HG02870 (cell line): Measurements from ENCODE around the gene OTOG.

Experiments
- ATAC-seq: cut with Tn5 transposase; IDR thresholded peaks from one replicate; pipeline ENCODE4 v1.9.1; 2021; ENCODE audit warnings: mild to moderate bottlenecking, moderate library complexity; ENCODE audit not compliant: unreplicated experiment

The OTOG gene

GRCh38 chr11:17540807-17541206, 6.3 kb upstream of the OTOG start:
- no peak for ATAC-seq

- ATAC-seq: no peak
Measured at GRCh38 chr11:17541330-17541885, 5.7 kb upstream of the OTOG start.

GRCh38 chr11:17542249-17542648, 4.8 kb upstream of the OTOG start:
- no peak for ATAC-seq

- no peak for ATAC-seq
Measured at GRCh38 chr11:17543041-17543440, 4.0 kb upstream of the OTOG start.

- ATAC-seq: no peak
Measured at GRCh38 chr11:17543574-17544180, 3.4 kb upstream of the OTOG start.

- no peak for ATAC-seq
Measured at GRCh38 chr11:17544181-17544622, 2.9 kb upstream of the OTOG start, which contains the start of gene USH1C. USH1C (minus strand) TSS chr11:17544416; CDS start chr11:17544307, 109 bp downstream.

GRCh38 chr11:17546240-17546639, 819 bp upstream of the OTOG start:
- no peak for ATAC-seq

- ATAC-seq: no peak
Measured at GRCh38 chr11:17547932-17548331, 873 bp downstream of the OTOG start.

- no peak for ATAC-seq
Measured at GRCh38 chr11:17548444-17548843, 1.4 kb downstream of the OTOG start.

- no peak for ATAC-seq
Measured at GRCh38 chr11:17550450-17551346, 3.6 kb downstream of the OTOG start.

- ATAC-seq: no peak
Measured at GRCh38 chr11:17551347-17552040, 4.4 kb downstream of the OTOG start.

- ATAC-seq: no peak
Measured at GRCh38 chr11:17552041-17552355, 4.9 kb downstream of the OTOG start.

- no peak for ATAC-seq
Measured at GRCh38 chr11:17552392-17553248, 5.6 kb downstream of the OTOG start.

GRCh38 chr11:17553249-17553546, 6.1 kb downstream of the OTOG start:
- ATAC-seq: no peak

- ATAC-seq: no peak
Measured at GRCh38 chr11:17554487-17554886, 7.4 kb downstream of the OTOG start.

GRCh38 chr11:17556999-17557398, 9.9 kb downstream of the OTOG start:
- no peak for ATAC-seq

- ATAC-seq: no peak
Measured at GRCh38 chr11:17558025-17558780, 11.1 kb downstream of the OTOG start.

- ATAC-seq: no peak
Measured at GRCh38 chr11:17558916-17559315, 11.9 kb downstream of the OTOG start.

GRCh38 chr11:17559341-17560087, 12.5 kb downstream of the OTOG start:
- ATAC-seq: no peak
